HG03139 (cell line): Measurements from ENCODE around the gene ARL16.
A peak's percentile ranks its signal among the peaks of the same experiment; 100 is the strongest.

Source experiments
- ATAC-seq: cut with Tn5 transposase; IDR thresholded peaks from one replicate; pipeline ENCODE4 v1.9.1; 2021; ENCODE audit not compliant: unreplicated experiment

ARL16 gene, protein sequence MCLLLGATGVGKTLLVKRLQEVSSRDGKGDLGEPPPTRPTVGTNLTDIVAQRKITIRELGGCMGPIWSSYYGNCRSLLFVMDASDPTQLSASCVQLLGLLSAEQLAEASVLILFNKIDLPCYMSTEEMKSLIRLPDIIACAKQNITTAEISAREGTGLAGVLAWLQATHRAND

DNA sequence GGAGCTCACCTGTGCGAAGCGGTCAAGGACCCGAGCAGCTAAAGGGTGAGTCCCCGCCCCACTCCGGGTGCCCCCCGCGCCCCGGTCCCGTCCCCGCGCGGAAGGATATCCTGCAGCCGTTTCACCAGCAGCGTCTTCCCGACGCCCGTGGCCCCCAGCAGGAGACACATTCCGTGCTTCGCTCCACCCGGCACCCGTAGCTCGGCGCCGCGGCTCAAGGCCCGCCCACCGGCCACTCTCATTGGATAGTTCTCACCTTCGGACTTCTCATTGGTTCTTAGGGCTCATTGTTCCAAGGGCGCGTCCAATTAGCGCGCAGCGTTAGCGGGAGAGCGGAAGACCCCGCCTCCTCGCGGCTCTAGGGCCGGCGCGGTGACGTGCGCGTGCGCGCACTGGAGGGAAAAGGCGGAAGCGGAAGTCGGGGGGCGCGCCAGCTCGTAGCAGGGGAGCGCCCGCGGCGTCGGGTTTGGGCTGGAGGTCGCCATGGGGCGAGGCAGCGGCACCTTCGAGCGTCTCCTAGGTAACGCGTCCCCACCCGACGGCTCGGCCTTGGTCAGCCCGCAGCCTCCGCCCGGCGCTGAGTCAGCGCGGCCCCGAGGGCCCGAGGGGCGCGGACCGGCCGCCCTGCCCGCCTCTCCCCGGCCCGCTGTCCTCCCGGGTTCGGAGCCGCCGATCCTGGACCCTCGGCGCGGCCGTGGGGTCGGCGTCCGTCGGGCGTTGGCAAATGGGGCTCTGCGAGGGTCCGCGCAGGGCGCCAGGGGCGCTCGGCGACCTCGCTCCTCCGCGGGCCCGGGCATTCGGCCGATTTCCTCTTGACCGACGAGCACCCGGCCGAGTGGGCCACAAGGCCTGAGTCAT is at the start of gene ARL16, which contains the start of gene HGS:
Gene ARL16 (minus strand): TSS at position 214 of the 858 bp plus-strand sequence. CDS start 44 bp downstream, at position 170.
Gene HGS (plus strand): TSS at position 428 of the 858 bp plus-strand sequence. CDS start 56 bp downstream, at position 484.
- ATAC-seq, result peak; percentile 89

DNA sequence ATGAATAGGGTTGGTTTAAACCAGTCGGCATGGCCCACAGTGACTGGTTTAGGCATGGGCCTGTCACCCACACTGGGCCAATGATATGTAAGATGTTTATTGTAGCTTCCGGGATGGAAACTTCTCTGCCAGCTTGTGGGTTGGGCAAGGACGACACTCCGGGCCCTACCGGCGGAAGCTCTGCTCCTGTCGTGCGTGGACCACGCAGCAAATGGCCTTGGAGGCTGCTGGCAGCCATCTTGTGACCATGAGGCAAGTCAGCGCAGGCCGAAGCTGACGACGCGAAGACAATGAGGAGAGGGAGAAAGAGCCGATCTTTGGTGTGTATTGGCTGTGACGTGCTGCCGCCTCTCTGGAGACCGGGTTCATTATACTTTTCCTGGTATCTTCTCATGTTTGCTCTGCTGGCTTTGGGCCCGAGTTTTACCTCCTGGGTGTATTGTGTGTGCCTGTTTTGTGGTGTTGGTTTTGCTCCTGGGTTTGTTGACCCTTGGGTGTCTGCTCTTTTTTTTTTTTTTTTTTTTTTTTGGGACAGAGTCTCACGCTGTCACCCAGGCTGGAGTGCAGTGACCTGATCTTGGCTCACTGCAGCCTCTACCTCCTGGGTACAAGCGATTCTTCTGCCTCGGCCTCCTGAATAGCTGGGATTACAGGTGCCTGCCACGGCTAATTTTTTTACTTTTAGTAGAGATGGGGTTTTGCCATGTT is 43.9 kb upstream of the ARL16 start:
- ATAC-seq, result no peak

DNA sequence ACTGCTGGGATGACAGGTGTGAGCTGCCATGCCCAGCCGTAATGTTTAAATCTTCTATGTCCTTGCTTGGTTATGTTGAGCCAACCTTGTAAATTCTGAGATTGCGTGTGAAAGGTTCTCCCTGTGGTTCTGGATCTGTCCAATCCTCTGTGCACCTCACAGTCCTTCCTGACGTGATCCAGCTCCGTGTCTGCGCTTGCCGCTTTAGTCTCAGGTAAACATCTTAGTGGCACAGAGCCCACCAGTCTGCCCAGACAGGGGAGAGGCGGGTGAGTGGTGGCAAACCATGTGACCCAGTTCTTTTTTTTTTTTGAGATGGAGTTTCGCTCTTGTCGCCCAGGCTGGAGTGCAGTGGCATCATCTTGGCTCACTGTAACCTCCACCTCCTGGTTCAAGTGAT is 42.4 kb upstream of the ARL16 start:
- no peak for ATAC-seq

DNA sequence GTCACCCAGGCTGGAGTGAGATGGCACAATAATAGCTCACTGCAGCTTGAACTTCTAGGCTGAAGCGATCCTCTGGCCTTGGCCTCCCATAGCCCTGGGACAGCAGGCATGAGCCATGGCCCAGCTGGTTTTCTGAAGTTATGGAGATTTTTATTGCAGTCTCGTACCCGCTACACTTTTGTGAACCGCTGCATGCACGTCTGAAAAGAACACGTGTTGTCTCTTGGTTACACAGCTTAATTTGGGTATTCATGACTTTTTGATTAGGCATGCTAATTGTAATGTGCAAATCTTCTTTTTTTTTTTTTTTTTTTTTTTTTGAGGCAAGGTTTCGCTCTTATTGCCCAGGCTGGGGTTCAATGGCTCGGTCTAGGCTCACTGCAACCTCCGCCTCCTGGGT is 41.8 kb upstream of the ARL16 start:
- ATAC-seq, result no peak

DNA sequence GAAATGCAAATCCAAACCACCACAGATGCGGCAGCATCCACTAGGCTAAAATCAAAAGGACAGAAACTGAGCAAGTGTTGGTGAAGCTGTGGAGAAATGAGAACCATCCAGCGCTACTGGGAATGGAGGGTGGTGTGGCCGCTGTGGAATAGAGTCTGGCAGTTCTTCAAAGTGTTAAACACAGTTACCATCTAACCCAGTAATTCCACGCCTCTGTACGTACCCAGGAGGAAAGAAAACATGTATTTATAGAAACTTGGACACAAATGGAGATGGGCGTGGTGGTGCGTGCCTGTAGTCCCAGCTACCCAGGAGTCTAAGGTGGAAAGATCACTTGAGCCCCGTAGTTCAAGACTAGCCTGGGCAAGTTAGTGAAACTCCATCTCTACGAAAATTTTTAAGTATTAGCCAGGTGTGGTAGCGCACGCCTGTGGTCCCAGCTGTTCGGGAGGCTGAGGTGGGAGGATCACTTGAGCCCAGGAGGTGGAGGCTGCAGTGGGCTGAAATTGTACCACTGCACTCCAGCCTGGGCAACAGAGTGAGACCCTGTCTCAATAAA is 40.1 kb upstream of the ARL16 start:
- ATAC-seq, result no peak

DNA sequence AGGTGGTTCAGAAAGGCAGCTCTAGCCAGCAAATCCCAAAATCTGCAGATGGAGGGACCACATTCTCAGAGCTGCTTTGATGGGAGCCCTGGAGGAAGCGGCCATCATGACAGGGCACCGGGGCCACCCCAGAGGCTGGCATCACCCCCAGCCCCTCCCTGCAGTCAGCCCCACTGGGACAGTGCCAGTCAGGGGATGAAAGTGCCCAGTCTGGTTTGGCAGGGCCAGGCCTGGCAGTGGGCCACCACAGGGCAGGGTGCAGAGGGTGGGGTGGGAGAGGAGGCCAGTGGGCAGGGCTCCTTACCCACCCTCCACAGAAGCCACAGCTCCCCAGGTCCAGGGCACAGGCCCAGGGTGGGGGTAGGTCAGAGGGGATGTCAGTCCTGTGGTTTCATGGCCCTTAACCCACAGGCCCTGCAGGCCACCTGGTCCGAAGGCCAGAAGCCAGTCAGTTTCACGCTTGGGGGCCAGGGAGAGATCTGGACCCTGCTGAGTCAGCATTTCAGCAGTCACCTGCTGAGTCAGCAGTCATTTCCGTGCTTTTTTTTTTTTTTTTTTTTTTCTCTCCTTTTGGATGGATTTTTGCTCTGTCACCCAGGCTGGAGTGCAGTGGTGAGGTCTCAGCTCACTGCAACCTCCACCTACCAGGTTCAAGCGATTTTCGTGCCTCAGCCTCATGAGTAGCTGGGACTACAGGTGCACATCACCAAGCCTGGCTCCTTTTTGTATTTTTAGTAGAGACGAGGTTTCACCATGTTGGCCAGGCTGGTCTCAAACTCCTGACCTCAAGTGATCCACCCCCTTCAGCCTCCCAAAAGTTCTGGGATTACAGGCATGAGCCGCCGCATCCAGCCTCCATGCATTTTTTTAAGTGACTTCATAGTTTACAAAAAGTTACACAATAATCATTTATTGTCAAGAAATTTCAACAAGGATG is 38.9 kb upstream of the ARL16 start:
- ATAC-seq, result no peak

DNA sequence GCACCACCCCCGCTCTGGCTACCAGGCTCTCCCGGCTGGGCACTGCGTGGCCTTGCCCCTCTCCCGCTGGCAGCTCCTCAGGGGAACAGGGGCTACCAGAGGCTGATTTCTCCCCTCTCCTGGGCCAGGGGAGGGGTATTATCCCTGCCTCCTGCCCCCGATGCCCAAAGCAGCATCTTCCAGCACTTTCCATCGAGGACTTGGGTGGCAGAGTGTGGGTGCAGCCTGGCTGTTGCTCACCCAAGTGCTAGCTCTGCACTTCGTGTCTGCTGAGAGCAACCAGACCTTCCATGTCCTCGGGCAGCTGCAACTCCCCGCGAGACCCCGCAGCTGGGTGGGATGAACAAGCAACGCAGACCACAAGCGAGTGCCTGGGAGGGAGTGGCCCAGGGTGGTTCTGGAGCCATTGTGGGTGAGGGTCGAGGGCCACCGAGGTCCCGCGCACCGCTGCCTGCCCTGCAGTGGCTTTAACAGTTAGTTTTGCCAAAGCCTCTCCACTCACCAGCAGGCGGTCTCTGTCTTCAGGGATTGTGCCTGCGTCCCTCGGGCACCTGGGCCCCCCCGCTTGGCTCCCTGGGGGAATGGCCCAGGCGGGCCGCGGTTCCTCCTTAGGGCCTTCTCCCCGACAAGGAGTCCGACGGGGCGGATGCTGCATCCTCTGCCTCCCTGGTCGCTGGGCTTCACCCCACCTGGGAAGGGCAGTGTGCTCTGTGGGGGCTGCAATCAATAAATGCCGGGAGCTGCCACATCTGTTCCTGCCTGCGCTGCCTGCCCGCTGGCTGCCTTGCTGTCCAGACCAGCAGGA is 36.9 kb upstream of the ARL16 start:
- no peak for ATAC-seq

DNA sequence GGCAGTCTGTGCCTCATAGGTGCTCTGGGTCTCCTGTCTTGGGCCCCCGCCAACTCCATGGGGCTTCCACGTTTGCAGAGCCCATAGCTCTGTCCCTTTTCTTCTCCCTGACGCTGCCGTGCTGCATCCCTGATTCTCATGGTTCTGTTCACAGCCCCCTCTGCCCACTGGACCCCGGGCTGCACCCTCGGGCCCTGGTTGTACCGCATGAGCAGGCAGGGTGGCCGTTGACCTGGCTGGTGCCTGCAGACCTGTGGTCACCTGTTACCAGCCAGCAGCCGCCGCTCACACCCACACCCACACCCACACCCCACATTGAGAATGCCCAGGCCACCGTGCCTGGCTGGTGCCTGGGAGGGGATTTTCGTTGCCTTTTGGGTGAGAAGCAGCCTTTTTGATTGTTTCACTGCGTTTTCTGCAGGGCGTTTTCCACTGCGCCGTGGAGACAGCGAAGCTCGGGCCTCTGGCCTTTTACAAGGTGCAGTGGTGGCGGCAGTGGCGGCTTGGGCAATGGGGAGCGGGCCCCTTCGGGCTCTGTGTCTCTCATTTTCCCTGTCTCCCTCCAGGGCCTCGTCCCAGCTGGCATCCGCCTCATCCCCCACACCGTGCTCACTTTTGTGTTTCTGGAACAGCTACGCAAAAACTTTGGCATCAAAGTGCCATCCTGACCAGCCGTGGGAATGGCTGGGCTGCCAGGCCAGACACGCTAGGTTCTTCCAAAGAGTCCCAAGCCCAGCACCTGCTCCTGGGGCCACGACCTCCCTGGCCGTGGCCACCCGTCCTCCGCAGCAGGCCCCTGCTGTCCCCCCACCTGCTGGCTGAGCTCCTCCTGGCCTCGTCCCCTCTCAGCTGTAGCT is 36.0 kb upstream of the ARL16 start:
- ATAC-seq, result no peak

DNA sequence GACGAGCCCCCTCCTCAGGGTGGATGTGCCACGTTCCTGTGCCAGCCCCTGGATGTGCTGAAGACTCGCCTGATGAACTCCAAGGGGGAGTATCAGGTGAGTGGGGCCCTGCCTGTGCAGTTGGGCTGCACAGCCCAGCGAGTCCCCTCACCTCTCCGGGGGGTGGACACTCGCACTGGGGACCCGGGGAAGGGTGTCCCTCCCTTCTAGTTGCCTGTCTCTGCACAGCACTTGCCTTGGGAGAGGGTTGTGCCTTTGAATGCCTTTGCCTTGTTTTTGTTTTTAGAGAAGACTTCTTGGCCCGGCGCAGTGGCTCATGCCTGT is 34.1 kb upstream of the ARL16 start:
- no peak for ATAC-seq

DNA sequence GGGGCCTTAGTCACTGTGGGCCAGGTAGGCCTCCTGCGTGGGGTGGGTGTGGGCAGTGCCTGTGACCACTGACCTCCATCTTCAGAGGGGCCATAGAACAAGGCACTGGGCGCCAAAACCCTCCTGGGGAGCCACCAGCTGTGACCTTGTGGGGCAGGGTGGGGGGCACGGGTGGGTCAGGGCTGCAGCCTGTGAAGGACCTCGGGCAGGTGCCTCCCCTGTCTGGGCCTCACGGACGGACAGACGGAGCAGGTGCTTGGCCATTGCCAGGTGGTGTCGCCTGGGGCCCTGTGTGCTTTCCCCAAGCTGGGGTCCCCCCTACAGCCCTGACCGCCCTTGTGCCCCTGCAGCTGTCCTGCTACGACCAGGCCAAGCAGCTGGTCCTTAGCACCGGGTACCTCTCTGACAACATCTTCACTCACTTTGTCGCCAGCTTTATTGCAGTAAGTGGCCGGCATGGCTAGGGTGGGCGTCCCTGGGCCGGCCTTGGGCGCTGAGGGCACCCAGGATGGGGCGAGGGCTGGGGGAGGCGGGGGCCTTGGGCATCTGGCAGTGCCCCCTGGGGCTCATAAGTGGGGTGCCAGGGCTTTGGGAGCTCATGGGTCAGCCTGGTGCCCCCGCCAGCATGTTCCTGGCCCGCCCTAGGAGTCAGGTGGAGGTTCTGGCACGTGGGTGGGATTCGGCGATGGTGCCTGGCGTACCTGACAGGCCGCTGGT is 33.6 kb upstream of the ARL16 start:
- ATAC-seq, result no peak

DNA sequence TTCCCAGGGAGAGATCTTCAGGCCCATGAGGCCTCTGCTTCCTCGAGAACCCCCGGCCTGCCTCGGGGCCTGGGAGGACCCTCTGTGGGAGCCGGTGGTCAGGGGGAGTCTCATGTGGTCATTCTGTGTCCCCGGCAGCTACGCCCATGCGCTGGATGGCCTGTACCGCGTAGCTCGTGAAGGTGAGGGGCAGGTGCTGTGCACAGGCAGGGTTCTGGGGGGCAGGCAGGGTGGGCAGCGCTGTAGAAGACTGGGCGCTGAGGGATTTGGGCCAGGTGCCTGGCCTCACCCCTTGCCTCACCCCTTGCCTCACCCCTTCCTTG is 33.0 kb upstream of the ARL16 start:
- ATAC-seq, result no peak

DNA sequence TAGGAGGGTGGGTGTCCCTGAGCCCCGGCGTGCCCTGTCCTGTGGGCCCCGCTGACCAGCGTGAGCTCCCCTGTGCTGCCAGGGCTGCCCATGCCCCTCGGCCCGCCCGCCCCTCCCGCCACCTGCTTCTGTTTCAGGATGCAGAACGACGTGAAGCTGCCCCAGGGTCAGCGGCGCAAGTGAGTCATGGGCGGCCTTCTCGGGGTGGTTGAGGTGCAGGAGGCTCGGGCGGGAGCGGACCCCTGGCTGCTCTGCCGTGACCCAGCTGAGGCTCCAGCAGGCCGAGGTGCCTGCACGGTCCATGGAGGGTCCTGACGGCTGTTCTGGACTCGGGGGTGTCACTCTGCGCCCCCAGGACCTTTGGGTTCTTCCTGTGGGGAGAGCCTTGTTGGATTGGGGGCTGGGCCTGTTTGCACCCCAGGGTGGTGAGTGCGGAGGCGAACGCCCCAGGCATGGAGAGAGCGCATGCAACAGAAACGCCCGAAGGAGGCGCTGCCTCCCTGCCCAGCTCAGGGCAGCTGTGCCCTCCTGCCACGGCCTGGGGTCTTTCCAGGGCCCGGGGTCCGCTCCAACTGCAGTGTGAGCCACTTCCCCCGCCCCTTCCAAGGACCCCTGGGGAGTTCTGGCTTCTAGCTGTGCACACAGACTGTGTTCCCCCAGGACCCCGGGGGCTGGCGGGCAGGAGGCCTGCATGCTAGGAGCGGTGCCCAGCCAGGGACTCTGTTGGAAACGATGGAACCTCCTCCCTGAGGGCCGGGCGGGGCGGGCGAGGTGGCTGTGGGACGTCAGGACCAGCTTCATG is 32.5 kb upstream of the ARL16 start:
- no peak for ATAC-seq

DNA sequence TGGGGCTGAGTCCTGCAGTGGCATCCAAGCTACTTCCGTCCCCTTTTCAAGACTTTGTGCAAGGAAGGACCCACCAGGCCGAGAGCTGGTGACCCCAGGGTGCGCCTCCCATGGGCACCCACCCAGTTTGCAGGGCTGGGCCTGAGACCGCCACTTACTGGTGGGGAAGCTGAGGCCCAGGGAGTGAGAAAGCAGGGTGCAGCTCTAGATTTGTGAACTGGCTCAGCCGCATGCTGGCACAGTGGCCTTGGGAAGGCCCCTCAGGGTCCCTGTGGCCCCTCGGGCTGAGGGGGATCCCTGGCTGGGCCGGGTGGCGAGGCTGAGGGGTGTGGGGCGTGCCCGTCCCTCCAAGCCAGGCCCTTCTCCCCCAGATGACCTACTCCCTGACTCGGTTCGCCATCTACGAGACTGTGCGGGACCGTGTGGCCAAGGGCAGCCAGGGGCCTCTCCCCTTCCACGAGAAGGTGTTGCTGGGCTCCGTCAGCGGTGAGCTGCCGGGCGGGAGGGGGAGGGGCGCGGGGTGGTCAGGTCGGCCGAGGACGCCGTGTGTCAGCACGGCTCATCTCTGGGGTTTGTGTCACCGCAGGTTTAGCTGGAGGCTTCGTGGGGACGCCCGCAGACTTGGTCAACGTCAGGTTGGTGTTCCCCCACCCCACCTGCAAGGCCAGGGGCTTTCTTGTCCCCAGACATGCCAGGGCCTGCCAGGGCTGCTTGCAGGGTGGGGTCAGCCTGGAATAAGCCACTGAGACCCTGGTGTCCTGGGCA is 31.7 kb upstream of the ARL16 start:
- ATAC-seq, result no peak

DNA sequence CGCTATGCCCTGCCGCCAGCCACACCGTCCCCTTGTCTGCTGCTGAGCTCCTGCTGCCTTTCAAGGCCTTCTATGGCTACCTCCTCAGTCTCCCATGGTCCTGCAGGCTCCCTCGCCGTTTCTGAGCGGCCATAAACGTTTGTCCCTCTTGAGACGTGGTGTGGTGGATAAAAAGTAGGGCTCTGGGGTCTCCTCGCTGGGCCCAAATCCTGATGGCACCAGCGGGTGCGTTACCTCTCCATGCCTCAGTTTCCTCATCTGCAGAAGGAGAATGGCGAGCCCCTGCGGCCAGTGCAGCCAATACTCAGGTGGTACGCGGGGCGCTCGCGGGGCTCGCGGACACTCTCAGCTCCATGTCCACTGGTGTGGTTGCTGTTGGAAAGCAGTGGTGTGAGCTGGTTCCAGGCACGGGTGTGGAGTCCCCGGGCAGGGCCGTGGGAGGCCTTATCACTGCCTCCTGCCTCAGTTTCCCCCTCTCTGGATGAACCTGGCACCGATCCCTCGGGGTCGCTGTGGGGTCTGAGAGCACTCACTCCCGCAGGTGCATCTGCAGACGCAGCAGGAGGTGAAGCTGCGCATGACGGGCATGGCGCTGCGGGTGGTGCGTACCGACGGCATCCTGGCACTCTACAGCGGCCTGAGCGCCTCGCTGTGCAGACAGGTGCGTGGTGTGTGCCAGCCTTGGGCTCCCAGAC is 31.0 kb upstream of the ARL16 start:
- no peak for ATAC-seq

DNA sequence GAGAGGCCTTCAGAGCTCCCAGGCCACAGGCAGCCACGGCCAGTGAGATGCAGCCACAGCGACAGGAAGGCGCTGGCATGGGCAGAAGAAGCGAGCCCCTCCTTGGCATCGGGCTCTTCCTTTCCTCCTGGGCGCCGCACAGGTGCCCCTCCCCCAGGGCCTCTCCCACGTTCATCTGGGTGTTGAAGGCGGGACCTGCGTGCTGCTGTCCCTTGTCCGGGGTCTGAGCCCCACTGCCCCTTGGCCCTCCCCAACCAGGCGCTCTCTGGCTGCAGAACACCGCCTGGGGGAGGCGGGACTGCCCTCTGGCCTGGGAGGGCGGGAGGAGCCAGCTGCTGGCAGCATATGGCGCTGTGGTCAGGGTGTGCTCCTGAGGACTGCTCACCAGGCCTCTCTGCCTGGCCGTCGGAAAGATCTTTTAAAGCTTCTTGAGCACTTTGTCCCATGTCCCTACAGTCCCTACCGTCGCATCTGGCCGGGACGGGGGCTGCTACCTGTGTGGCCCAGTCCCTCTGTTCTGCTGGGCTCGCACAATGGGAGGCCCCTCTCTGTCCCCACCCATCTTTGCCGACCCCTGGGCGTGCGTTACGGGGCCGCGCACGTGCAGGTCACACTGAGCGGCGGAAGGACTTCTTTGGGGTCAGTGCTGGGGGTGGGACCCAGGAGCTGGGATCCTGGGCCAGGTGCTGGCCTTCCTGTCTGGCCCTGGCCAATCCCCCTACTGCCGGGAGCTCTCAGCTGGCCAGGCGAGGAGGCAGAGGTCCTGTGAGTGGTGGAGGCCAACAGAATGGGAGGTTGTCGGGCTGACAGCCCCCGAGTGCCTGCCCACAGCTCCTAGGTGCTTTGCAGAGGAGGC is 30.2 kb upstream of the ARL16 start:
- ATAC-seq, result no peak
